OCI-LY7 (cell line): ENCODE measurements around the gene TRAPPC12. TPM values are rescaled to one million over a fixed set of nuclear protein-coding genes. Genes with fewer than 3 reads are reported as not detected.

Experiments used
- BruUV-seq: library from RNA; stranded (reverse); fragments of 400-500 nt; replicated peaks from 2 replicates; lab custom pipeline; 2021; lab: Mats Ljungman, UMichigan
- CTCF ChIA-PET: fragments of 300-600 bp; sonication (Branson Sonifier 250); formaldehyde crosslinking; loops from one replicate; lab custom pipeline; 2022; ENCODE audit warnings: antibody characterized with exemption; ENCODE audit not compliant: unreplicated experiment; lab: Charles Lee
- POLR2A ChIA-PET: fragments of 300-600 bp; sonication (Branson Sonifier 250); formaldehyde crosslinking; loops from one replicate; lab custom pipeline; 2022; ENCODE audit warnings: antibody characterized with exemption; lab: Charles Lee
- DNase-seq: peaks from one replicate; pipeline ENCODE4 v3.0.0-alpha.2; 2015; ENCODE audit warnings: low spot score
- H2AFZ ChIP-seq: fragments of 200-600 bp; sonication (generic), shearing (Covaris generic); 2 replicates; pipeline ENCODE4 v1.6.1; 2014; ENCODE audit warnings: mild to moderate bottlenecking, antibody characterized with exemption, low read length, moderate library complexity
- H3K27ac ChIP-seq: fragments of 200-600 bp; sonication (generic); 2 replicates; pipeline ENCODE4 v1.5.1; 2014; ENCODE audit warnings: mixed run types, low read depth, mild to moderate bottlenecking, moderate library complexity, low read length, inconsistent platforms; ENCODE audit not compliant: poor library complexity, severe bottlenecking
- H3K36me3 ChIP-seq: fragments of 200-600 bp; sonication (generic); 2 replicates; pipeline ENCODE4 v1.6.1; 2014; ENCODE audit warnings: mild to moderate bottlenecking, antibody characterized with exemption, low read length, moderate library complexity, mixed read lengths; ENCODE audit not compliant: insufficient read depth
- H3K4me1 ChIP-seq: fragments of 200-600 bp; sonication (generic); 2 replicates; pipeline ENCODE4 v1.5.1; 2014; ENCODE audit warnings: mild to moderate bottlenecking, low read length; ENCODE audit not compliant: insufficient read depth, poor library complexity, severe bottlenecking
- H3K4me2 ChIP-seq: fragments of 200-600 bp; sonication (generic); 2 replicates; pipeline ENCODE4 v1.6.1; 2014; ENCODE audit warnings: mild to moderate bottlenecking, low read length
- H3K4me3 ChIP-seq: fragments of 200-600 bp; sonication (generic); 2 replicates; pipeline ENCODE4 v1.5.1; 2014; ENCODE audit warnings: mild to moderate bottlenecking, low read depth, low read length; ENCODE audit not compliant: poor library complexity, severe bottlenecking
- H3K79me2 ChIP-seq: fragments of 200-600 bp; sonication (generic); 2 replicates; pipeline ENCODE4 v1.6.1; 2016; ENCODE audit warnings: low read depth, mild to moderate bottlenecking, low read length, moderate library complexity, mixed read lengths; ENCODE audit not compliant: insufficient read depth
- H3K9me2 ChIP-seq: fragments of 200-600 bp; sonication (generic); 2 replicates; pipeline ENCODE4 v1.6.1; 2016; ENCODE audit warnings: mild to moderate bottlenecking, low read length, mixed read lengths; ENCODE audit not compliant: insufficient read depth
- H3K9me3 ChIP-seq: fragments of 200-600 bp; sonication (generic); 2 replicates; pipeline ENCODE4 v1.6.1; 2014; ENCODE audit warnings: mild to moderate bottlenecking, mixed run types, low read length, mixed read lengths
- H4K20me1 ChIP-seq: fragments of 200-600 bp; sonication (generic); 2 replicates; pipeline ENCODE4 v1.6.1; 2014; ENCODE audit warnings: mild to moderate bottlenecking, antibody characterized with exemption, low read length, moderate library complexity, mixed read lengths; ENCODE audit not compliant: insufficient read depth
- EZH2phosphoT487 ChIP-seq: fragments of 200-600 bp; sonication (generic); IDR thresholded peaks from 2 replicates; pipeline ENCODE4 v1.6.1; 2018; ENCODE audit warnings: low read depth, borderline replicate concordance, mild to moderate bottlenecking, mixed run types, antibody characterized with exemption, low read length, moderate library complexity, mixed read lengths
- intact Hi-C: fragments of 100-400 bp; cut with micrococcal nuclease; formaldehyde crosslinking; loops from one replicate; pipeline ENCODE4 v1.10.0; 2022; ENCODE audit not compliant: unreplicated experiment
- total RNA-seq, 2 experiments: library from RNA; depleted of rRNA in 1 of 2; stranded (reverse); fragments of >200 nt in 1 of 2; shearing (Covaris generic) in 1 of 2; gene quantifications; 2 replicates each; pipeline ENCODE4 v1.2.3, GENCODE V29; 2014 to 2022
- TF ChIP-seq, protein P1 (sequence below): fragments of 200-600 bp; sonication (generic); conservative IDR thresholded peaks from 2 replicates; pipeline ENCODE4 v1.5.1; 2014; ENCODE audit warnings: mild to moderate bottlenecking, antibody characterized with exemption, low read length, moderate library complexity, mixed read lengths

TRAPPC12 gene
- total RNA-seq, 2 experiments from 2014 or later = 85.2 to 91.6 TPM

DNA sequence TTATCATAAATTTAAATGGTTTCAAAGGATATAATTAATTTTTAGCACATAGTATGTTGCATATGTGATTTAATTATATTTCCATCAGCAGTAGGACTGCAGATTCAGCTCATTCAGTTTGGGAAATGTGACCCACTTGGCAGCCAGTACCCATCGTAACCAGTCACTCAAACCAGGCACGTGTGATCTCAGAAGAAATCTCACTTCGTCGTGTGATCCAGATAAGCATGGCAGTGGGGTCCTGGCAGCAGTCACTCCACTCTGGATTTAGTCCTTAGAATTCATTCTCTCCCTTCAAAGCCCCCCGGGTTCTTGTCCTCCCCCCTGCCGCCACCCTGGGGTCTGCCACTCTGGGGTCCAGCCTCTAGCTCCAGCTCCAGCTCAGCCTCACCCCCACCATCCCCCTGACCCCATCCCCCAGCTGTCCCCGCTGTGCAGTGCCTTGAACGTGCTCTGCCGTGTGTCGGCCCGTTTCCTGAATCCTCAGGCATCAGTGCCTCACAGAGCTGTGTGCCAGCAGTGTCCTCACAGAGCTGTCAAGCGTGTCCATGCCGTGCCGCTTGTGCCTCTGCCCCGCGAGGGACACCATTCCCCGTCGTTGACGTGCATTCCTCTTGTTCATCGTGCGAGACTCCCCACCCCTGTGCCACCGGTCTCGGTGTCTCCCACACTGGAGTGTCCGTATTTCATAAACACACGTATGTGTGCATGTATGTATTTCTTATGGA is 34.8 kb downstream of the TRAPPC12 start:
- no TSS peak for BruUV-seq
- H4K20me1 ChIP-seq = no peaks in the 10 kb centered on the region
- CTCF ChIA-PET = no interaction called here

GRCh38 chr2:3418766-3419404 is 39.4 kb downstream of the TRAPPC12 start:
- Histone ChIP-seq H4K20me1 (no peaks in the 10 kb centered on the region), H2AFZ (no peak overlapping the region), H3K27ac (no peak overlapping the region), H3K4me1 (peaks cover 6% of the 10 kb centered on the region), H3K36me3 (peaks cover 44% of the 10 kb centered on the region), H3K9me3 (no peaks in the 10 kb centered on the region), H3K4me2 (no peak overlapping the region), H3K9me2 (no peaks in the 10 kb centered on the region), H3K4me3 (no peak overlapping the region), H3K79me2 (no peaks in the 10 kb centered on the region)
- DNase-seq = no peak
- no peak for TF ChIP-seq EZH2phosphoT487
- TF ChIP-seq, protein P1, sequence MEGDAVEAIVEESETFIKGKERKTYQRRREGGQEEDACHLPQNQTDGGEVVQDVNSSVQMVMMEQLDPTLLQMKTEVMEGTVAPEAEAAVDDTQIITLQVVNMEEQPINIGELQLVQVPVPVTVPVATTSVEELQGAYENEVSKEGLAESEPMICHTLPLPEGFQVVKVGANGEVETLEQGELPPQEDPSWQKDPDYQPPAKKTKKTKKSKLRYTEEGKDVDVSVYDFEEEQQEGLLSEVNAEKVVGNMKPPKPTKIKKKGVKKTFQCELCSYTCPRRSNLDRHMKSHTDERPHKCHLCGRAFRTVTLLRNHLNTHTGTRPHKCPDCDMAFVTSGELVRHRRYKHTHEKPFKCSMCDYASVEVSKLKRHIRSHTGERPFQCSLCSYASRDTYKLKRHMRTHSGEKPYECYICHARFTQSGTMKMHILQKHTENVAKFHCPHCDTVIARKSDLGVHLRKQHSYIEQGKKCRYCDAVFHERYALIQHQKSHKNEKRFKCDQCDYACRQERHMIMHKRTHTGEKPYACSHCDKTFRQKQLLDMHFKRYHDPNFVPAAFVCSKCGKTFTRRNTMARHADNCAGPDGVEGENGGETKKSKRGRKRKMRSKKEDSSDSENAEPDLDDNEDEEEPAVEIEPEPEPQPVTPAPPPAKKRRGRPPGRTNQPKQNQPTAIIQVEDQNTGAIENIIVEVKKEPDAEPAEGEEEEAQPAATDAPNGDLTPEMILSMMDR = no peak
- CTCF ChIA-PET = no interaction called here
- intact Hi-C loops = no loop called here
- no TSS peak for BruUV-seq
- POLR2A ChIA-PET = no interaction called here

More for the DNA sequence above, 34.8 kb downstream of the TRAPPC12 start:
- peaks cover 38% of the 10 kb centered on the region for H3K36me3 ChIP-seq
- no peak overlapping the region for H3K27ac ChIP-seq
- POLR2A ChIA-PET = interaction anchor here (0.7 kb wide), 2 partner anchors 18 to 195 kb away, joined by 4 to 6 read pairs; no protein-coding TSS in a partner anchor
- no peak overlapping the region for H3K4me2 ChIP-seq
- H3K9me3 ChIP-seq = no peaks in the 10 kb centered on the region
- no peaks in the 10 kb centered on the region for H3K9me2 ChIP-seq
- intact Hi-C loops = no loop called here
- no peak overlapping the region for H3K4me3 ChIP-seq
- no peaks in the 10 kb centered on the region for H3K79me2 ChIP-seq
- no peak for TF ChIP-seq EZH2phosphoT487
- TF ChIP-seq, protein P1 = no peak
- no peaks in the 10 kb centered on the region for H3K4me1 ChIP-seq
- DNase-seq = no peak
- H2AFZ ChIP-seq = no peak overlapping the region
